WTC11 (cell line): ENCODE results near the gene MERTK. TPM values are rescaled to one million over a fixed set of nuclear protein-coding genes. Genes with fewer than 3 reads are reported as not detected.

Experiments used
- ATAC-seq: fragments of 200-7000 bp; cut with Tn5 transposase; 2 replicates; pipeline ENCODE4 v1.10.0; 2021; ENCODE audit warnings: mild to moderate bottlenecking, moderate library complexity
- CTCF ChIA-PET: fragments of 300-600 bp; sonication (Branson Sonifier 250); formaldehyde crosslinking; loops from one replicate; lab custom pipeline; 2021; ENCODE audit warnings: antibody characterized with exemption; lab: Charles Lee
- POLR2A ChIA-PET: fragments of 350-600 bp; sonication (Branson Sonifier 250); formaldehyde crosslinking; loops from one replicate; lab custom pipeline; 2021; ENCODE audit warnings: antibody characterized with exemption; lab: Charles Lee
- DNase-seq: peaks from one replicate; pipeline ENCODE4 v3.0.0; 2021; ENCODE audit warnings: low spot score
- H3K27ac Mint-ChIP-seq: 2 replicates; pipeline ENCODE4 v1.8.0; 2021; ENCODE audit warnings: mixed read lengths
- H3K27me3 Mint-ChIP-seq: 2 replicates; pipeline ENCODE4 v1.8.0; 2021; ENCODE audit warnings: low read depth, mild to moderate bottlenecking, moderate library complexity, mixed read lengths
- H3K36me3 Mint-ChIP-seq: 2 replicates; pipeline ENCODE4 v1.8.0; 2021; ENCODE audit warnings: mixed read lengths
- H3K4me1 Mint-ChIP-seq: 2 replicates; pipeline ENCODE4 v1.8.0; 2022; ENCODE audit warnings: mixed read lengths
- H3K4me3 Mint-ChIP-seq: 2 replicates; pipeline ENCODE4 v1.8.0; 2021; ENCODE audit warnings: mild to moderate bottlenecking, moderate library complexity, mixed read lengths
- H3K9me3 Mint-ChIP-seq: 2 replicates; pipeline ENCODE4 v1.8.0; 2021; ENCODE audit warnings: mixed read lengths
- ARID4B ChIP-seq: sonication (generic); formaldehyde crosslinking; IDR thresholded peaks from 2 replicates; pipeline ENCODE4 v1.8.0; 2023; ENCODE audit warnings: missing genetic modification reagents, mild to moderate bottlenecking, borderline replicate concordance
- ATF3 ChIP-seq: sonication (generic); formaldehyde crosslinking; conservative IDR thresholded peaks from 2 replicates; pipeline ENCODE4 v1.8.1; 2022; ENCODE audit warnings: mild to moderate bottlenecking, missing genetic modification reagents
- CDX4 ChIP-seq: fragments of 250-450 bp; sonication (Bioruptor Pico); IDR thresholded peaks from 2 replicates; pipeline ENCODE4 v1.9.0; 2021; ENCODE audit warnings: moderate library complexity, mild to moderate bottlenecking, inconsistent platforms, borderline replicate concordance
- CREM ChIP-seq: sonication (generic); formaldehyde crosslinking; IDR thresholded peaks from 2 replicates; pipeline ENCODE4 v1.8.1; 2022; ENCODE audit warnings: mild to moderate bottlenecking, missing genetic modification reagents, moderate library complexity
- EMX1 ChIP-seq: fragments of 250-450 bp; sonication (Bioruptor Pico); IDR thresholded peaks from 2 replicates; pipeline ENCODE4 v1.8.0; 2021; ENCODE audit warnings: mild to moderate bottlenecking
- FOXJ3 ChIP-seq: sonication (generic); formaldehyde crosslinking; IDR thresholded peaks from 2 replicates; pipeline ENCODE4 v1.9.0; 2021; ENCODE audit warnings: missing genetic modification reagents, mild to moderate bottlenecking, borderline replicate concordance
- MYBL2 ChIP-seq: sonication (generic); formaldehyde crosslinking; IDR thresholded peaks from 2 replicates; pipeline ENCODE4 v1.8.1; 2023; ENCODE audit warnings: mild to moderate bottlenecking, moderate library complexity, missing genetic modification reagents
- NFE2L1 ChIP-seq: sonication (generic); formaldehyde crosslinking; IDR thresholded peaks from 2 replicates; pipeline ENCODE4 v1.8.1; 2023; ENCODE audit warnings: missing genetic modification reagents
- STAT6 ChIP-seq: sonication (generic); formaldehyde crosslinking; conservative IDR thresholded peaks from 2 replicates; pipeline ENCODE4 v1.8.1; 2023; ENCODE audit warnings: mild to moderate bottlenecking, low read depth, missing genetic modification reagents, moderate library complexity
- TEAD1 ChIP-seq: sonication (generic); formaldehyde crosslinking; IDR thresholded peaks from 2 replicates; pipeline ENCODE4 v1.8.0; 2022; ENCODE audit warnings: mild to moderate bottlenecking, missing genetic modification reagents
- ZBTB43 ChIP-seq: sonication (generic); formaldehyde crosslinking; IDR thresholded peaks from 2 replicates; pipeline ENCODE4 v1.8.1; 2023; ENCODE audit warnings: mild to moderate bottlenecking, missing genetic modification reagents
- ZNF232 ChIP-seq: sonication (generic); formaldehyde crosslinking; IDR thresholded peaks from 2 replicates; pipeline ENCODE4 v1.8.0; 2022; ENCODE audit warnings: mild to moderate bottlenecking, missing genetic modification reagents
- ZNF416 ChIP-seq: fragments of 250-450 bp; sonication (Bioruptor Pico); IDR thresholded peaks from 2 replicates; pipeline ENCODE4 v1.9.0; 2021; ENCODE audit warnings: mild to moderate bottlenecking, inconsistent platforms
- total RNA-seq: library from RNA; stranded (reverse); gene quantifications from 3 replicates; pipeline ENCODE4 v1.2.3, GENCODE V29; 2021

MERTK gene
- total RNA-seq, 1 experiment from 2014 or later: 6.9 TPM

GRCh38 chr2:111972955-111973565 is 74.7 kb downstream of the MERTK start:
- CTCF ChIA-PET: interaction anchor here (0.5 kb wide), 1 partner anchor 74 kb away, joined by 4 read pairs; no protein-coding TSS in a partner anchor
- no peak overlapping the region for H3K4me3 Mint-ChIP-seq

More at GRCh38 chr2:111972955-111973565, 74.7 kb downstream of the MERTK start:
- Mint-ChIP-seq H3K27ac (no peak overlapping the region), H3K27me3 (no peaks in the 10 kb centered on the region), H3K4me1 (0 out of 2 replicates have a peak, but pooled peaks cover 2% of the 10 kb centered on the region), H3K36me3 (peaks cover 27% of the 10 kb centered on the region), H3K9me3 (peaks cover 14% of the 10 kb centered on the region)
- no peak for TF ChIP-seq NFE2L1 (CRISPR knock-in tag)
- no peak for TF ChIP-seq ZNF416
- no peak for TF ChIP-seq ATF3 (CRISPR knock-in tag)
- TF ChIP-seq ZBTB43 (CRISPR knock-in tag): no peak
- no peak for TF ChIP-seq EMX1 (CRISPR knock-in tag)
- TF ChIP-seq TEAD1: no peak
- no peak for TF ChIP-seq ZNF232 (CRISPR knock-in tag)
- TF ChIP-seq MYBL2 (CRISPR knock-in tag): no peak
- no peak for TF ChIP-seq STAT6 (CRISPR knock-in tag)
- TF ChIP-seq ARID4B: no peak
- no peak for TF ChIP-seq CREM
- no peak for TF ChIP-seq CDX4 (CRISPR knock-in tag)
- no peak for TF ChIP-seq FOXJ3
- DNase-seq: no peak
- ATAC-seq: no peak
- POLR2A ChIA-PET: no interaction called here
